ENCODE results near the gene BRWD1. TPM values are rescaled to one million over a fixed set of nuclear protein-coding genes. Genes with fewer than 3 reads are reported as not detected.

Gene BRWD1
- total RNA-seq, 1 donor: 71.3 TPM

DNA sequence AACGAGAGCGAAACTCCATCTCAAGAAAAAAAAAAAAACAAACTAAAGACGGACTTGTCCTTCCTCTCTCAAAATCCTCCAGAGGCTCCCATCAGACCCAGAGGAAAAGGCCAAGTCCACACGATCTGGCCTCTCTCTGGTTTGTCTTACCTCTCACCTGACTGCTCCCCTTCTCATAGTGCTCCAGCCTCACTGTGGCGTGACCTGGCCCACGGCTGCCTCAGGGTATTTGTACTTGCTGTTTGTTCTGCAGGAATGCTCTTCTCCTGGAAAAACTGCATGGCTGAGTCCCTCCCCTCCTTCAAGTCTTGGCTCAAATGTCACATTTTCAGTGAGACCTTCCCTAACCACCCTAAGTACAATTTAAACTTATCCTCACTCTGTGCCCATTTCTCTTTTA is 8.0 kb upstream of the BRWD1 start:
- DNase-seq (ENCODE audit: insufficient read length, low spot score, missing footprints): no peak
- no peaks in the 10 kb centered on the region for H4K20me1 ChIP-seq (ENCODE audit: insufficient read depth, low read length)
- H2AFZ ChIP-seq (ENCODE audit: low read length): peak overlapping the region; percentile 66
- TF ChIP-seq, protein P1, sequence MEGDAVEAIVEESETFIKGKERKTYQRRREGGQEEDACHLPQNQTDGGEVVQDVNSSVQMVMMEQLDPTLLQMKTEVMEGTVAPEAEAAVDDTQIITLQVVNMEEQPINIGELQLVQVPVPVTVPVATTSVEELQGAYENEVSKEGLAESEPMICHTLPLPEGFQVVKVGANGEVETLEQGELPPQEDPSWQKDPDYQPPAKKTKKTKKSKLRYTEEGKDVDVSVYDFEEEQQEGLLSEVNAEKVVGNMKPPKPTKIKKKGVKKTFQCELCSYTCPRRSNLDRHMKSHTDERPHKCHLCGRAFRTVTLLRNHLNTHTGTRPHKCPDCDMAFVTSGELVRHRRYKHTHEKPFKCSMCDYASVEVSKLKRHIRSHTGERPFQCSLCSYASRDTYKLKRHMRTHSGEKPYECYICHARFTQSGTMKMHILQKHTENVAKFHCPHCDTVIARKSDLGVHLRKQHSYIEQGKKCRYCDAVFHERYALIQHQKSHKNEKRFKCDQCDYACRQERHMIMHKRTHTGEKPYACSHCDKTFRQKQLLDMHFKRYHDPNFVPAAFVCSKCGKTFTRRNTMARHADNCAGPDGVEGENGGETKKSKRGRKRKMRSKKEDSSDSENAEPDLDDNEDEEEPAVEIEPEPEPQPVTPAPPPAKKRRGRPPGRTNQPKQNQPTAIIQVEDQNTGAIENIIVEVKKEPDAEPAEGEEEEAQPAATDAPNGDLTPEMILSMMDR (IDR thresholded peaks at IDR 0.05; ENCODE audit: extremely low read depth, low read depth, low read length): no peak
- no peaks in the 10 kb centered on the region for H3K27me3 ChIP-seq (ENCODE audit: insufficient read depth, low read length)
- no peak overlapping the region for H3K27ac ChIP-seq (ENCODE audit: low read depth, low read length)
- no peak overlapping the region for H3K4me3 ChIP-seq (ENCODE audit: insufficient read depth, low read length)
- peak overlapping the region; percentile 38 for H3K4me2 ChIP-seq (ENCODE audit: insufficient read depth, low read length)
- peaks cover 11% of the 10 kb centered on the region for H3K4me1 ChIP-seq (ENCODE audit: insufficient read depth, low read length)
- no peaks in the 10 kb centered on the region for H3K79me2 ChIP-seq (ENCODE audit: insufficient read depth, low read length)
- no peaks in the 10 kb centered on the region for H3K9me3 ChIP-seq (ENCODE audit: low read depth, low read length)
- H3K36me3 ChIP-seq (ENCODE audit: insufficient read depth, low read length): no peaks in the 10 kb centered on the region

DNA sequence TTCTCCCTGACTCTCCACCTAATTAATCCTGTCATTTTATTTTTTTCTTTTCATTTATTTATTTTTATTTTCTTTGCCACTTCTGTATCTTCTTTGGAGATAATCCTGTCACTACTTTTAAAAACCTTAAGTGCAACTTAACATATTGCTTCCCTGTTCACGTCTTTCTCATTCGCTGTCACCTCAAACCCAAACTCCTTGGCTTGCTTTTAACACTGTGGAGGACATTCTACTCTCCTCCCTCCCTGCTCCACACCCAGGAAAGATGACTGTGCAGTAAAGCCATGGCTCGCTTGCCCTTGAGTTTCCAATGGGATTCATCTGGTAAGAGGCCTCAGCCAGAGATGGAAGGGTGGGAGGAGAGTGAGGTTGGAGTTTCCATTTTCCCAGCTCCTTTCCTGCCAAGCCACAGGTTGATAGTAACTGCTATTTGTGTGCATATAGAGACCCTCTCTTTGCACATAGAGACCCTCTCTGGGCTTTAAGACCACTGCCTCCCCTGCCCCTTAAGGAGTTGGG is 6.4 kb upstream of the BRWD1 start:
- Histone ChIP-seq H3K27me3 (ENCODE audit: insufficient read depth, low read length) (no peaks in the 10 kb centered on the region), H4K20me1 (ENCODE audit: insufficient read depth, low read length) (no peaks in the 10 kb centered on the region), H3K36me3 (ENCODE audit: insufficient read depth, low read length) (no peaks in the 10 kb centered on the region), H2AFZ (ENCODE audit: low read length) (peak overlapping the region; percentile 14), H3K4me2 (ENCODE audit: insufficient read depth, low read length) (no peak overlapping the region), H3K27ac (ENCODE audit: low read depth, low read length) (no peak overlapping the region), H3K4me3 (ENCODE audit: insufficient read depth, low read length) (no peak overlapping the region), H3K9me3 (ENCODE audit: low read depth, low read length) (no peaks in the 10 kb centered on the region), H3K79me2 (ENCODE audit: insufficient read depth, low read length) (no peaks in the 10 kb centered on the region), H3K4me1 (ENCODE audit: insufficient read depth, low read length) (peaks cover 12% of the 10 kb centered on the region)
- TF ChIP-seq, protein P1 (IDR thresholded peaks at IDR 0.05; ENCODE audit: extremely low read depth, low read depth, low read length): no peak
- peak; percentile 71 for DNase-seq (ENCODE audit: insufficient read length, low spot score, missing footprints)

DNA sequence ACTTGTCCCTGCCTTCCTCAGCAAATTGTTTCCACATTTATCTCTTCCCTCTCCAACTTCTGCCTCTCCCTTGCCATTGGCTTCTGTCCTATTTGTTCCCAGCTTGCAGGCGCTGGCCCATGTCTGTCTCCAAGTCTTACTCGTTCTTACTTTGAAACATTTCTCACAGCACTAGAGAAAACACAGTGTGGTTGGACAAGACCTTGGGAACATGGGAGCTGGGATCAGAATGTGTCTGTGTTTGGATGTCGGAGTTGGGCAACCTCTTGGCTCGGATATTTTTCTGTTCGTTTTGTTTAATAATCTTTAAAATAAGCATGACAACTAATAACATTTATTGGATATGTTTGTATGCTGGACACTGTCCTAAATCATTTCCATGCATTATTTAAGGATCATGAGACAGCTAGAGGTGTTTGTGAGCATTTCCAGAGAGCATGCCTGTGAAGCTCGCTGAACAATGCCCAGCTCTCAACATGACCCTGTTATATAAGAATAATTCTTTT is 5.9 kb upstream of the BRWD1 start:
- Histone ChIP-seq H3K79me2 (ENCODE audit: insufficient read depth, low read length) (peaks cover 2% of the 10 kb centered on the region), H3K4me3 (ENCODE audit: insufficient read depth, low read length) (no peak overlapping the region), H3K27ac (ENCODE audit: low read depth, low read length) (no peak overlapping the region), H3K9me3 (ENCODE audit: low read depth, low read length) (no peaks in the 10 kb centered on the region), H4K20me1 (ENCODE audit: insufficient read depth, low read length) (no peaks in the 10 kb centered on the region), H3K4me1 (ENCODE audit: insufficient read depth, low read length) (peaks cover 16% of the 10 kb centered on the region), H2AFZ (ENCODE audit: low read length) (peak overlapping the region; percentile 18), H3K36me3 (ENCODE audit: insufficient read depth, low read length) (no peaks in the 10 kb centered on the region), H3K4me2 (ENCODE audit: insufficient read depth, low read length) (no peak overlapping the region), H3K27me3 (ENCODE audit: insufficient read depth, low read length) (no peaks in the 10 kb centered on the region)
- TF ChIP-seq, protein P1 (IDR thresholded peaks at IDR 0.05; ENCODE audit: extremely low read depth, low read depth, low read length): no peak
- DNase-seq (ENCODE audit: insufficient read length, low spot score, missing footprints): no peak

DNA sequence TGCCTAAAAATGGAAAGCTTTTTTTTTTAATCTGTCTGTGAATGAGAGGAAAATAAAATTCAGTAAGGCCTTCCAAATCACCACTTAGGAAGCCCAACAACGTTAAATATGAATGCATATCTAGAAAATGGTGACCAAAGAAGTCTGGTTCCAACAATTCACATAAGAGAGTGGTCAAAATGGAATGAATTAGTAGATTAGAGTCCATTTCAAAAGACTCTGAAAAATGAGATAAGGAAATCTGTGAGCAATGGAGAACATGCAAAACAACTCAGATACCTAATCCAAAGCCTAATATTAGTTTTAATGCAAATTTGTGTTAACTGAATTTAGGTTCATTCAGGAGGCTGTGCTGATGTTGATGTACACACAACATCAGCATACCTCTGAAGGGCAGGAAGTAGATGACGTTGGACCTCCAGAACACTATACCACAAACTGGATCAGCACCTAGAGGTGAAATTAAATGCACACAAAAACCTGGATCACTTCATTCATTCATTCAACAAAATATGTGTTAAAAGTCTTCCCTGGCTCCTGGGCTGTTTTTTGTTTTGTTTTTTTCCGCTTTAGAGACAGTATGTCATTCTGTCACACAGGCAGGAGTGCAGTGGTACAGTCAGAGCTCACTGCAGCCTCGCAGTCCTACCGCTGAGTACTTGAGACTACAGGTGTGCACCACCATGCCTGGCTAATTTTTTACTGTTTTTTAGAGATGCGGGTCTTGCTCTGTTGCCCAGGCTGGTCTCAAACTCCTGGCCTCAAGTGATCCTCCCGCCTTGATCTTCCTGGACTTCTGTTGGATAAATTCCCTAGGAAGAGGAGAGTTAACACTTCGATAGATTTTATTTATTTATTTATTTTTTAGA is 4.9 kb upstream of the BRWD1 start:
- no peaks in the 10 kb centered on the region for H3K9me3 ChIP-seq (ENCODE audit: low read depth, low read length)
- TF ChIP-seq, protein P1 (IDR thresholded peaks at IDR 0.05; ENCODE audit: extremely low read depth, low read depth, low read length): no peak
- H2AFZ ChIP-seq (ENCODE audit: low read length): no peak overlapping the region
- H3K4me2 ChIP-seq (ENCODE audit: insufficient read depth, low read length): no peak overlapping the region
- H3K27ac ChIP-seq (ENCODE audit: low read depth, low read length): no peak overlapping the region
- peaks cover 16% of the 10 kb centered on the region for H3K4me1 ChIP-seq (ENCODE audit: insufficient read depth, low read length)
- H3K36me3 ChIP-seq (ENCODE audit: insufficient read depth, low read length): no peaks in the 10 kb centered on the region
- H3K27me3 ChIP-seq (ENCODE audit: insufficient read depth, low read length): no peaks in the 10 kb centered on the region
- H3K79me2 ChIP-seq (ENCODE audit: insufficient read depth, low read length): peaks cover 2% of the 10 kb centered on the region
- DNase-seq (ENCODE audit: insufficient read length, low spot score, missing footprints): peak; percentile 37
- no peaks in the 10 kb centered on the region for H4K20me1 ChIP-seq (ENCODE audit: insufficient read depth, low read length)
- H3K4me3 ChIP-seq (ENCODE audit: insufficient read depth, low read length): no peak overlapping the region
